HL-60/S4 treated with retinoic acid at 250 ng/mL for 4 days and 3 days (cell line): ENCODE measurements around the gene CPED1.

ENCODE experiments used
- in situ Hi-C: fragments of 300-500 bp; cut with MboI; formaldehyde crosslinking; loops from 2 replicates; pipeline ENCODE4 v1.7.0; 2022; ENCODE audit warnings: low sequenced_read_pairs

The CPED1 gene

GRCh38 chr7:121012170-121012874 is 23.8 kb downstream of the CPED1 start:
- in situ Hi-C loops, result no loop called here

- in situ Hi-C loops, result no loop called here
Measured at GRCh38 chr7:121012919-121013318, 24.4 kb downstream of the CPED1 start.

- in situ Hi-C loops, result no loop called here
Measured at GRCh38 chr7:121015560-121015959, 27.0 kb downstream of the CPED1 start.

- in situ Hi-C loops, result no loop called here
Measured at GRCh38 chr7:121016966-121017365, 28.5 kb downstream of the CPED1 start.

GRCh38 chr7:121017586-121017985 is 29.1 kb downstream of the CPED1 start:
- in situ Hi-C loops, result no loop called here

- in situ Hi-C loops, result no loop called here
Measured at GRCh38 chr7:121019018-121019417, 30.5 kb downstream of the CPED1 start.

- in situ Hi-C loops, result no loop called here
Measured at GRCh38 chr7:121020249-121020988, 31.9 kb downstream of the CPED1 start.

GRCh38 chr7:121020989-121021969 is 32.8 kb downstream of the CPED1 start:
- in situ Hi-C loops, result no loop called here

GRCh38 chr7:121023194-121023593 is 34.7 kb downstream of the CPED1 start:
- in situ Hi-C loops, result no loop called here

- in situ Hi-C loops, result no loop called here
Measured at GRCh38 chr7:121023683-121024511, 35.4 kb downstream of the CPED1 start.

GRCh38 chr7:121024611-121025010 is 36.1 kb downstream of the CPED1 start:
- in situ Hi-C loops, result no loop called here

GRCh38 chr7:121026159-121026558 is 37.6 kb downstream of the CPED1 start:
- in situ Hi-C loops, result no loop called here

GRCh38 chr7:121026577-121027111 is 38.1 kb downstream of the CPED1 start:
- in situ Hi-C loops, result no loop called here

GRCh38 chr7:121027761-121028669 is 39.5 kb downstream of the CPED1 start:
- in situ Hi-C loops, result no loop called here

GRCh38 chr7:121029302-121029701 is 40.8 kb downstream of the CPED1 start:
- in situ Hi-C loops, result no loop called here

GRCh38 chr7:121030308-121030707 is 41.8 kb downstream of the CPED1 start:
- in situ Hi-C loops, result no loop called here

- in situ Hi-C loops, result no loop called here
Measured at GRCh38 chr7:121032645-121033460, 44.3 kb downstream of the CPED1 start.

GRCh38 chr7:121034929-121035328 is 46.4 kb downstream of the CPED1 start:
- in situ Hi-C loops, result no loop called here
